HG02973 (cell line): ENCODE measurements around the gene ATF7IP2.

ENCODE experiments used
- ATAC-seq: cut with Tn5 transposase; IDR thresholded peaks from one replicate; pipeline ENCODE4 v1.9.1; 2021; ENCODE audit warnings: moderate library complexity; ENCODE audit not compliant: unreplicated experiment

Gene ATF7IP2

GRCh38 chr16:10509534-10510025 lies 123.7 kb downstream of the ATF7IP2 start:
- ATAC-seq: peak; percentile 83

- ATAC-seq: no peak
These were observed 124.4 kb downstream of the ATF7IP2 start for GRCh38 chr16:10510279-10510678.

GRCh38 chr16:10511829-10512228 lies 126.0 kb downstream of the ATF7IP2 start:
- ATAC-seq: no peak

GRCh38 chr16:10514369-10515055 lies 128.7 kb downstream of the ATF7IP2 start:
- no peak for ATAC-seq

- ATAC-seq: no peak
These were observed 132.0 kb downstream of the ATF7IP2 start for GRCh38 chr16:10517868-10518267.

GRCh38 chr16:10518479-10519041 lies 132.7 kb downstream of the ATF7IP2 start:
- ATAC-seq: no peak

GRCh38 chr16:10519297-10519696 lies 133.4 kb downstream of the ATF7IP2 start:
- no peak for ATAC-seq

GRCh38 chr16:10519929-10520868 lies 134.3 kb downstream of the ATF7IP2 start:
- ATAC-seq: no peak

GRCh38 chr16:10520869-10521578 lies 135.2 kb downstream of the ATF7IP2 start:
- ATAC-seq: no peak

GRCh38 chr16:10521681-10522274 lies 135.9 kb downstream of the ATF7IP2 start:
- no peak for ATAC-seq

GRCh38 chr16:10522966-10523365 lies 137.1 kb downstream of the ATF7IP2 start:
- no peak for ATAC-seq

- ATAC-seq: no peak
These were observed 139.5 kb downstream of the ATF7IP2 start for GRCh38 chr16:10525214-10525825.

GRCh38 chr16:10526962-10527361 lies 141.1 kb downstream of the ATF7IP2 start:
- ATAC-seq: no peak

- no peak for ATAC-seq
These were observed 142.8 kb downstream of the ATF7IP2 start for GRCh38 chr16:10528635-10529034.

- no peak for ATAC-seq
These were observed 144.2 kb downstream of the ATF7IP2 start for GRCh38 chr16:10529895-10530669.

- no peak for ATAC-seq
These were observed 144.8 kb downstream of the ATF7IP2 start for GRCh38 chr16:10530685-10531084.

- ATAC-seq: no peak
These were observed 145.7 kb downstream of the ATF7IP2 start for GRCh38 chr16:10531582-10531981.
